Measurements from ENCODE around the gene TENM4.

TENM4 gene

GRCh38 chr11:78927511-78927910 lies 513.3 kb downstream of the TENM4 start:
- no peak for DNase-seq (ENCODE audit: extremely low spot score)
- ChIA-PET POLR2A (no interaction called here), CTCF (interaction anchor here (1.6 kb wide), 1 partner anchor 9 kb away, joined by 3 read pairs; no protein-coding TSS in a partner anchor)
- TF ChIP-seq CTCF (IDR thresholded peaks at IDR 0.05; ENCODE audit: control extremely low read depth, extremely low read depth, low read depth, missing control alignments): no peak

GRCh38 chr11:78926633-78927338 lies 514.0 kb downstream of the TENM4 start:
- no peak for DNase-seq (ENCODE audit: extremely low spot score)
- TF ChIP-seq CTCF (IDR thresholded peaks at IDR 0.05; ENCODE audit: control extremely low read depth, extremely low read depth, low read depth, missing control alignments): no peak
- ChIA-PET CTCF (interaction anchor here (1.6 kb wide), 1 partner anchor 9 kb away, joined by 3 read pairs; no protein-coding TSS in a partner anchor), POLR2A (no interaction called here)

- CTCF ChIA-PET: no interaction called here
Measured at GRCh38 chr11:78925387-78925786, 515.4 kb downstream of the TENM4 start.

GRCh38 chr11:78922859-78923625 lies 517.8 kb downstream of the TENM4 start:
- no peak for DNase-seq (ENCODE audit: extremely low spot score)
- TF ChIP-seq CTCF (IDR thresholded peaks at IDR 0.05; ENCODE audit: control extremely low read depth, extremely low read depth, low read depth, missing control alignments): no peak
- ChIA-PET CTCF (no interaction called here), POLR2A (no interaction called here)

More at GRCh38 chr11:78925387-78925786, 515.4 kb downstream of the TENM4 start:
- no peak for DNase-seq (ENCODE audit: extremely low spot score)
- POLR2A ChIA-PET: no interaction called here
- TF ChIP-seq CTCF (IDR thresholded peaks at IDR 0.05; ENCODE audit: control extremely low read depth, extremely low read depth, low read depth, missing control alignments): no peak

GRCh38 chr11:78921509-78921908 lies 519.3 kb downstream of the TENM4 start:
- DNase-seq (ENCODE audit: extremely low spot score): no peak
- ChIA-PET CTCF (no interaction called here), POLR2A (no interaction called here)
- TF ChIP-seq CTCF (IDR thresholded peaks at IDR 0.05; ENCODE audit: control extremely low read depth, extremely low read depth, low read depth, missing control alignments): no peak

GRCh38 chr11:78920329-78920728 lies 520.5 kb downstream of the TENM4 start:
- no peak for TF ChIP-seq CTCF (IDR thresholded peaks at IDR 0.05; ENCODE audit: control extremely low read depth, extremely low read depth, low read depth, missing control alignments)
- ChIA-PET POLR2A (no interaction called here), CTCF (interaction anchor here (1.2 to 2.0 kb wide), 2 partner anchors 10 to 16 kb away, joined by 3 to 6 read pairs; no protein-coding TSS in a partner anchor)
- DNase-seq (ENCODE audit: extremely low spot score): no peak
